CD14-positive monocyte (primary cell): Measurements from ENCODE around the gene IPO4. TPM values are rescaled to one million over a fixed set of nuclear protein-coding genes. Genes with fewer than 3 reads are reported as not detected.
A peak's percentile ranks its signal among the peaks of the same experiment; 100 is the strongest.

ENCODE experiments used
- DNase-seq, 3 donors: peaks; one replicate each; pipeline ENCODE4 v3.0.0-alpha.2; 2011 to 2022
- H2AFZ ChIP-seq: 2 replicates; pipeline ENCODE4 v1.6.0; 2012; ENCODE audit warnings: mild to moderate bottlenecking, low read depth, low read length, inconsistent platforms; ENCODE audit not compliant: insufficient read depth, poor library complexity, severe bottlenecking
- H3K27ac ChIP-seq, 2 donors: 1 replicate in 1 of 2; 2 replicates in 1 of 2; pipeline ENCODE4 v1.5.1; 2012 to 2013; ENCODE audit warnings: low read length in 2 of 2, control low read depth in 1 of 2, inconsistent platforms in 1 of 2, low read depth in 1 of 2, mild to moderate bottlenecking in 1 of 2
- H3K27me3 ChIP-seq, 2 donors: one replicate each; pipeline versions ENCODE4 v1.6.0 to v1.6.1; 2011 to 2013; ENCODE audit warnings: low read length in 2 of 2; ENCODE audit not compliant: control insufficient read depth in 2 of 2, insufficient read depth in 2 of 2
- H3K36me3 ChIP-seq, 2 donors: replicated peaks in 1 of 2; 1 replicate in 1 of 2; 2 replicates in 1 of 2; pipeline versions ENCODE4 v1.5.1 to v1.6.1; 2012 to 2013; ENCODE audit warnings: low read length in 2 of 2, control low read depth in 1 of 2, inconsistent platforms in 1 of 2, mild to moderate bottlenecking in 1 of 2; ENCODE audit not compliant: insufficient read depth in 2 of 2, control insufficient read depth in 1 of 2
- H3K4me1 ChIP-seq, 2 donors: 1 replicate in 1 of 2; 2 replicates in 1 of 2; pipeline versions ENCODE4 v1.5.1 to v1.6.1; 2012 to 2013; ENCODE audit warnings: low read length in 2 of 2, control low read depth in 1 of 2, inconsistent platforms in 1 of 2, mild to moderate bottlenecking in 1 of 2, moderate library complexity in 1 of 2; ENCODE audit not compliant: insufficient read depth in 2 of 2, control insufficient read depth in 1 of 2
- H3K4me2 ChIP-seq: replicated peaks from 2 replicates; pipeline ENCODE3; 2012; ENCODE audit warnings: low read length, moderate library complexity, mild to moderate bottlenecking; ENCODE audit not compliant: poor library complexity, severe bottlenecking; ENCODE audit errors: extremely low read depth
- H3K4me3 ChIP-seq, 3 experiments: fragments of 200-600 bp in 1 of 3; sonication (generic) in 1 of 3; replicated peaks in 1 of 3; 1 replicate in 2 of 3; 2 replicates in 1 of 3; pipeline ENCODE4 v1.5.1; 2011 to 2013; ENCODE audit warnings: low read length in 3 of 3, mild to moderate bottlenecking in 3 of 3, control low read depth in 2 of 3, low read depth in 2 of 3, inconsistent platforms in 1 of 3, moderate library complexity in 1 of 3
- H3K79me2 ChIP-seq: 2 replicates; pipeline ENCODE4 v1.6.0; 2012; ENCODE audit warnings: mild to moderate bottlenecking, control low read depth, inconsistent platforms, low read length, moderate library complexity; ENCODE audit not compliant: insufficient read depth
- H3K9ac ChIP-seq: 2 replicates; pipeline ENCODE4 v1.6.0; 2017; ENCODE audit warnings: low read length, mild to moderate bottlenecking; ENCODE audit not compliant: insufficient read depth, poor library complexity, severe bottlenecking
- H3K9me3 ChIP-seq, 2 donors: replicated peaks in 1 of 2; 1 replicate in 1 of 2; 2 replicates in 1 of 2; pipeline versions ENCODE4 v1.5.1 to v1.6.1; 2012 to 2013; ENCODE audit warnings: low read length in 2 of 2, control low read depth in 1 of 2; ENCODE audit not compliant: control insufficient read depth in 1 of 2, insufficient read depth in 1 of 2
- H4K20me1 ChIP-seq: 2 replicates; pipeline ENCODE4 v1.6.0; 2012; ENCODE audit warnings: mild to moderate bottlenecking, low read length, control low read depth, moderate library complexity; ENCODE audit not compliant: insufficient read depth
- H3K27ac Mint-ChIP-seq, 7 donors: one replicate each; pipeline ENCODE4 v1.8.0; 2020; ENCODE audit warnings: mild to moderate bottlenecking in 7 of 7, mixed read lengths in 7 of 7, moderate library complexity in 6 of 7, inconsistent platforms in 2 of 7
- H3K27me3 Mint-ChIP-seq, 3 donors: one replicate each; pipeline ENCODE4 v1.8.0; 2021 to 2022; ENCODE audit warnings: low read depth in 3 of 3, mild to moderate bottlenecking in 3 of 3, mixed read lengths in 3 of 3, moderate library complexity in 3 of 3, inconsistent platforms in 1 of 3
- H3K36me3 Mint-ChIP-seq, 2 donors: one replicate each; pipeline ENCODE4 v1.8.0; 2020; ENCODE audit warnings: mixed read lengths in 2 of 2, inconsistent platforms in 1 of 2, mild to moderate bottlenecking in 1 of 2
- H3K4me1 Mint-ChIP-seq: one replicate; pipeline ENCODE4 v1.8.0; 2020; ENCODE audit warnings: mild to moderate bottlenecking, mixed read lengths
- H3K4me3 Mint-ChIP-seq, 2 donors: one replicate each; pipeline ENCODE4 v1.8.0; 2020; ENCODE audit warnings: mild to moderate bottlenecking in 2 of 2, mixed read lengths in 2 of 2, moderate library complexity in 1 of 2
- H3K9me3 Mint-ChIP-seq, 7 donors: one replicate each; pipeline ENCODE4 v1.8.0; 2020 to 2022; ENCODE audit warnings: mixed read lengths in 7 of 7, mild to moderate bottlenecking in 6 of 7, moderate library complexity in 6 of 7, inconsistent platforms in 2 of 7
- WGBS: methylation state at CpG from one replicate; pipeline ENCODE4 v1.1.5; 2013; ENCODE audit warnings: missing lambda C conversion rate; ENCODE audit not compliant: insufficient coverage; 5-methylcytosine and 5-hydroxymethylcytosine counted together
- intact Hi-C, 2 donors: fragments of 100-400 bp; cut with micrococcal nuclease; formaldehyde crosslinking; loops; one replicate each; pipeline versions ENCODE4 v1.15.0 to v1.15.1; 2023
- polyA plus RNA-seq, 3 donors: library from polyadenylated mRNA; depleted of rRNA in 1 of 3; unstranded in 2 of 3; stranded (reverse) in 1 of 3; fragments of 300-500 nt in 2 of 3; fragments of >200 nt in 1 of 3; fragmentation: Illumina TruSeq in 2 of 3; gene quantifications; 1 replicate in 2 of 3; 2 replicates in 1 of 3; pipeline ENCODE4 v1.2.3, GENCODE V29; 2012 to 2021
- TF ChIP-seq, protein P1 (sequence below): fragments of 200-600 bp; IDR thresholded peaks from one replicate; pipeline ENCODE4 v1.8.0; 2022; ENCODE audit warnings: antibody characterized with exemption, mild to moderate bottlenecking

The IPO4 gene
- polyA plus RNA-seq, 3 donors, result 4.1 to 14.2 (median 4.3) TPM

DNA sequence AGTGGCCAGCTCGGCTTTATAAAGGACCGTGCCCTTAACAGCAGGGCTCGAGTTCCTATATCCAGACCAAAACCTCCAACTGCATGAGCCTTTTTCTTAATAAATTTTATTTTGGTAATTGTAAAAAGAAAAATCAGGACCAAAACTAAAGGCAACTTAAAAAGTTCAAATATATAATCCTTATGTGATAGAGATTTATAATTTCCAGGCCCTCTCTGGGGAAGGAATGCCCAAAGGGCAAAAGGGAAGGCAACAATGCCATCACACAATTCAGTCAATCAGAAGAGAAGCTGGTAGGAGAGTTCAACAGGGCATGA, 401 bp upstream of the IPO4 start:
- Mint-ChIP-seq H3K27ac (peak overlapping the region in 6 of 7 donors; percentile 28 to 91 (median 80)), H3K4me1 (peaks cover 30% of the 10 kb centered on the region), H3K36me3 (peaks cover 49 to 60% of the 10 kb centered on the region in 2 donors), H3K27me3 (peaks cover 0 to 3% (median 0%) of the 10 kb centered on the region in 3 donors), H3K9me3 (no peaks in the 10 kb centered on the region), H3K4me3 (peak overlapping the region; percentile 51 to 83)
- intact Hi-C loops, result no loop called here
- Histone ChIP-seq H4K20me1 (no peaks in the 10 kb centered on the region), H2AFZ (peak overlapping the region; percentile 79), H3K4me1 (peaks cover 18 to 23% of the 10 kb centered on the region in 2 donors), H3K4me2 (peak overlapping the region; percentile 97), H3K27ac (peak overlapping the region in 1 of 2 donors; percentile 40), H3K9me3 (no peaks in the 10 kb centered on the region), H3K36me3 (peaks cover 21 to 57% of the 10 kb centered on the region in 2 donors), H3K27me3 (no peaks in the 10 kb centered on the region), H3K4me3 (peak overlapping the region in 1 of 3 experiments; percentile 79), H3K9ac (no peak overlapping the region), H3K79me2 (peaks cover 20% of the 10 kb centered on the region)
- DNase-seq, result no peak
- WGBS, result no CpG with 5 or more reads among the region's 3 CpGs
- TF ChIP-seq, protein P1, sequence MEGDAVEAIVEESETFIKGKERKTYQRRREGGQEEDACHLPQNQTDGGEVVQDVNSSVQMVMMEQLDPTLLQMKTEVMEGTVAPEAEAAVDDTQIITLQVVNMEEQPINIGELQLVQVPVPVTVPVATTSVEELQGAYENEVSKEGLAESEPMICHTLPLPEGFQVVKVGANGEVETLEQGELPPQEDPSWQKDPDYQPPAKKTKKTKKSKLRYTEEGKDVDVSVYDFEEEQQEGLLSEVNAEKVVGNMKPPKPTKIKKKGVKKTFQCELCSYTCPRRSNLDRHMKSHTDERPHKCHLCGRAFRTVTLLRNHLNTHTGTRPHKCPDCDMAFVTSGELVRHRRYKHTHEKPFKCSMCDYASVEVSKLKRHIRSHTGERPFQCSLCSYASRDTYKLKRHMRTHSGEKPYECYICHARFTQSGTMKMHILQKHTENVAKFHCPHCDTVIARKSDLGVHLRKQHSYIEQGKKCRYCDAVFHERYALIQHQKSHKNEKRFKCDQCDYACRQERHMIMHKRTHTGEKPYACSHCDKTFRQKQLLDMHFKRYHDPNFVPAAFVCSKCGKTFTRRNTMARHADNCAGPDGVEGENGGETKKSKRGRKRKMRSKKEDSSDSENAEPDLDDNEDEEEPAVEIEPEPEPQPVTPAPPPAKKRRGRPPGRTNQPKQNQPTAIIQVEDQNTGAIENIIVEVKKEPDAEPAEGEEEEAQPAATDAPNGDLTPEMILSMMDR, result no peak

DNA sequence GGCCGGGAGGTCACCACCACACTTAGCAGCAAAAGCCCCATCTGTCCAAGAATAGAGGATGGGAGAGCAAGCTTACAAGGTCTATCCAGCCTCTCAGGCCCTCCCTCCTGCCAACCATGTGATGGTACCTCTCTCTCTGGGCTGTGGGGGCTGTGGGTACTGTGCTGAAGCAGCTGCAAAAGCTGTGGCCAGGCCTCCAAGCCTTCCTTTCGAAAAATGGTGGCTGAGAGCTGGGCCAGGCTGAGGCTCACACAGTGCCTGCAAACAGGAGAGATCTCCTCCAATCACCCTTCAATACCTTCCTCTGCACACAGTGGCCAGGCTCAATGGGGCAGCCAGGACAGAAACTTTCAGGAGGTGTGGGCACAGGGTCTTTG, 1.1 kb downstream of the IPO4 start:
- no CpG with 5 or more reads among the region's 2 CpGs for WGBS
- Mint-ChIP-seq H3K9me3 (no peaks in the 10 kb centered on the region), H3K27ac (peak overlapping the region in 2 of 7 donors; percentile 41 to 95), H3K4me3 (peak overlapping the region in 1 of 2 donors; percentile 83), H3K36me3 (peaks cover 51 to 67% of the 10 kb centered on the region in 2 donors), H3K4me1 (peaks cover 25% of the 10 kb centered on the region), H3K27me3 (peaks cover 0 to 3% (median 1%) of the 10 kb centered on the region in 3 donors)
- H3K9ac ChIP-seq, result no peak overlapping the region
- H3K79me2 ChIP-seq, result peaks cover 14% of the 10 kb centered on the region
- peaks cover 18 to 21% of the 10 kb centered on the region in 2 donors for H3K4me1 ChIP-seq
- H4K20me1 ChIP-seq, result no peaks in the 10 kb centered on the region
- peak overlapping the region in 1 of 3 experiments; percentile 79 for H3K4me3 ChIP-seq
- no peak overlapping the region for H3K27ac ChIP-seq
- H3K4me2 ChIP-seq, result peak overlapping the region; percentile 97
- TF ChIP-seq, protein P1, result no peak
- H3K9me3 ChIP-seq, result no peaks in the 10 kb centered on the region
- peaks cover 25 to 64% of the 10 kb centered on the region in 2 donors for H3K36me3 ChIP-seq
- H3K27me3 ChIP-seq, result no peaks in the 10 kb centered on the region
- intact Hi-C loops, result no loop called here
- peak overlapping the region; percentile 79 for H2AFZ ChIP-seq
- DNase-seq, result no peak
